Stimulated activated CD8-positive, alpha-beta memory T cell treated with anti-CD3 and anti-CD28 coated beads, Interleukin-4, amount 100 ng/mL, for 4 hours (primary cell): ENCODE measurements around the gene STMN3.
"Not testable (repeated sequence)": the region's sequence is repeated elsewhere in the genome, so short reads cannot be mapped to it uniquely, and the experiment has no call there.

Source experiments
- DNase-seq, 2 donors: peaks; one replicate each; pipeline ENCODE4 v3.0.0-alpha.2; 2020; ENCODE audit warnings: low read depth in 2 of 2, low spot score in 1 of 2

STMN3 gene

GRCh38 chr20:63657937-63658748, 4.9 kb upstream of the STMN3 start, which contains the start of gene RTEL1:
Gene RTEL1 (plus strand): TSS chr20:63658312. CDS start chr20:63659403, 1,091 bp downstream.
- peak; percentile 76 to 84 for DNase-seq

- DNase-seq: no peak
Measured at GRCh38 chr20:63657260-63657936, 4.2 kb upstream of the STMN3 start.

- DNase-seq: no peak
Measured at GRCh38 chr20:63656451-63656850, 3.2 kb upstream of the STMN3 start.

DNA sequence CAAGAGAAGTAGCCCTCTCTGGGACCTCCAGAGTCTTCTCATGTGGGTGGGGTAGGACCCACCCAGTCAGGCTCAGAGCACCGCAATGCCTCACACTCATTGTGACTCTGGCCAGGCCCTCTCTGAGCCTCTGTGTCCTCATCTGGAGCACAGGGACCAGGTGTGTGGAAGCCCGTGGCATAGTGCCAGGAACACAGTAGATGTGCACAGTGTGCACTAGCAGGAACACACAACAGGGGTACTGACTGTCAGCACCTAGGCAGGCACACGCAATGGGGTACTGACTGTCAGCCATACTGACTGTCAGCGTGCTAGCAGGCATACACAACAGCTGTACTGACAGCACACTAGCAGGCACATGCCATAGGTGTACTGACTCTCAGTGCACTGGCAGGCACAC, 2.0 kb upstream of the STMN3 start:
- DNase-seq: no peak

DNA sequence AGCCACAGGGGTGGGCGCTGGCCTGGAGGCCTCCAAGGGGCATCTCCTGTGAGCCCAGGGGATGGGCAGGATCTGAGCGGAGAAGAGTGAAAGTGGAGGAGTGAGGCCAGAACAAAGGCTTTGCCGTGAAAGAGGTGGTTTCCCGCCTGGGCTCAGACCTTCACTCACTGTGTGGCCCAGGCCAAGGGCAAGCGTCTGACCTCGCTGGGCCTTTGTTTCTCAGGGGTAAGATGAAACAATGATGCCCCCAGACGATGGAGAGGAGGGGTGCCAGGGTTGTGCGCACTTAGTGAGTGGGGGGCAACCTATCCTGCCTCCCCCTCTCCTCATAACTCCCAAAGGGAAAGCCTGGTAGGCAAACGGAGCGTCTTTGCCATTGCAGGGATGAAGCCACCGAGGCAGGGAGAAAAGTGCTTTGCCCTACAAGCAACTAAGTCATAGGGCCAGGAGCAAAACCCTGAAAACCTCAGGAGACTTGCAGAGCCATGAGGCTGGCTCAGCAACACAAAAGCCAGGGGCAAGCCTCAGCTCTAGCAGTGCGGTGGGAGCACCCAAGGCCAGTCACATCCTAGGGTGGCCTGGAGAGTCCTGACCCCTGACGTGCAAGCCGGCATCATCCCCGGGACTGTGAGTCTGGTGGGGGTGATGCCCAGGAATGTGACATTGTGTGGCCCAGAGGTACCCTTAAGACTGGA, 897 bp upstream of the STMN3 start:
- DNase-seq: no peak

DNA sequence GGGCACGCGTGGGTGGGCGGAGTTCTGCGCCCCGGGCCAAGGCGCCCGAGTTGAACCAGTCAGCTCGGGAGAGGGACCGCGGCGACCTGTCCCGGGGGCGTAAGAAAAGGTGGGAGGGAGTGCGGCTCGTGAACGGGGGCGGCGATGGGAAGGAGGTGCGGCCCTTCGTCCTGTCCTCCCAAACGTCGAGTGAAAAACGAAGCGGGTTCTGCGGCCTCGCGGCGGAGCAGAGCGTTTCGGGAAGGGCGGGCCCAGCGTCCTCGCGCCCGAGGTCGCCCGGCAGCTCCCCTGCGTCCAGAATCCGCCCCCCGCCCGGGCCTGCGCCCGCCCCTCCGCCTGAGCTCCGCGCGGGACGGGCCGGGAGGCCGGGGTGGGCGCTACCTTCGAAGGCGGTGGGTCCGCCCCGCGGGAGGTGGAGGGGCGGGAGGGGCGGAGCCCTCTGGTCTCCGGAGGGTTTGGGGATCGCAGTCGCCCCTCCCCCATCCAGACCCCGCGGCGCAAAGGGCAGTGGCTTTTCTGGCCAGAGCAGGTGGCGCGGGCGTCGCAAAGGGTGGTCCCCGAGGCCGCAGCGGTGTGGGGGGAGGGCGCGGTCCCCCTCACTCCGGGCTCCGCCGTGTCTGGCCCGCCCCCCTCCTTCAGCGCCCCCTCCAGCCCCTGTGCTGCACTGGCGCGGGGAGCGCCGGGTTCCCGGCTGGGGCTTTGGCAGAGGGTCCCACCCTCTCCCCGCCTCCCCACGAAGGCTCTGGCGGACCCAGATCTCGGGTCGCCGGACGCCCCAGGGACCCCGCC, 838 bp downstream of the STMN3 start:
- DNase-seq: no peak

DNA sequence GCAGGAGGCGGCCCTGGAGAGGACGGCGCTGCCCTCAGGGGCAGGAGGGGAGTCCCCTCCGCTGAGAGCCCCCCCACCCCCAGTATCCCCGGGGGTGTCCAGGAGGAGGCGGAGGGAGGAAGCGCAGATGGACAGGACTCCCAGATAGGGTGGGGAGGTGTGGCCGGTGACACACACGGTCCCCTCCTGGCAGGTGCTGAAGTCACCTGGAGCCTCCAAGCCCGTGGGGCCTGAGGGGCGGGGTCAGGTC, 1.4 kb downstream of the STMN3 start:
- no peak for DNase-seq

DNA sequence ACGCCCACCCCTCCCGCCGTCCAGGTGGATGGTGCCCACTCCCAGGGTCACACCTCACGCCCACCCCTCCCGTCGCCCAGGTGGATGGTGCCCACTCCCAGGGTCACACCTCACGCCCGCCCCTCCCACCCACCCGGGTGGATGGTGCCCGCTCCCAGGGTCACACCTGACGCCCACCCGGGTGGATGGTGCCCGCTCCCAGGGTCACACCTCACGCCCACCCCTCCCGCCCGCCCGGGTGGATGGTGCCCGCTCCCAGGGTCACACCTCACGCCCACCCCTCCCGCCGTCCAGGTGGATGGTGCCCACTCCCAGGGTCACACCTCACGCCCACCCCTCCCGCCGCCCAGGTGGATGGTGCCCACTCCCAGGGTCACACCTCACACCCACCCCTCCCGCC, 2.7 kb downstream of the STMN3 start:
- DNase-seq: not testable (repeated sequence)

GRCh38 chr20:63648895-63649589, 4.2 kb downstream of the STMN3 start:
- DNase-seq: no peak

DNA sequence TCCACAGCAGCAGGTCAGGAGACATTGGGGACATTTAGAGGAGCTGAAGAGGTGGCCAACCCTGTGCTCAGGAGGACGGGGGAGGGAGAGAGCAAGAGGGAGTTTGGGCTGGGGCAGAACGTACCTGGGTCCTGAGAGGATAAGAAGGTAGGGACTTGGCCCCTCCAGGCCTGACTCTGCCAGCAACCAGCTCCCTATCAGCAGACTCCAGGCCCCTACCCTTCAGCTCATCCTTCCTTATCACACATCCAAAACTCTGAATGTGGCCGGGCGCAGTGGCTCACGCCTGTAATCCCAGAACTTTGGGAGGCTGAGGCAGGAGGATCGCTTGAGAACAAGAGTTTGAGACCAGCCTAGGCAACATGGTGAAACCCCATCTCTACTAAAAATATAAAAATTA, 5.0 kb downstream of the STMN3 start:
- no peak for DNase-seq

GRCh38 chr20:63645218-63645617, 8.0 kb downstream of the STMN3 start:
- DNase-seq: no peak

DNA sequence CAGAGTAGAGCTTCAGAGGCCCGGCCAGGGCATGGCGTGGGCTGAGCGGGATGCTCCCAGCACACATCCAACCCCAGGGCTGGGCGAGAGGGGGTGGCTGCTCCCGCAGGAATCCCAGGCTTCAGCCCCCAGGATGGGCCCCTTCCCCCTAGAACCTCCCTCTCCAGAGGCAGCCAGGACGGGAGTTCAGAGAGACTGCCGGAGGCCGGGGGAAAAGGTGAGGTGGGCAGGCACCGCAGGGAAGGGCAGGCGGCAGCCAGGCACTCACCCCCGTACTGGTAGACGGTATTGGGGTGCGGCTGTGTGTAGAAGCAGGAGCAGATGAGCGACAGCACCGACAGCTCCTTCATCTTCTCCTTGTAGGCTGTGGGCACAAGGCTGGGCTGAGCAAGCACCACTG, 9.3 kb downstream of the STMN3 start:
- no peak for DNase-seq

DNA sequence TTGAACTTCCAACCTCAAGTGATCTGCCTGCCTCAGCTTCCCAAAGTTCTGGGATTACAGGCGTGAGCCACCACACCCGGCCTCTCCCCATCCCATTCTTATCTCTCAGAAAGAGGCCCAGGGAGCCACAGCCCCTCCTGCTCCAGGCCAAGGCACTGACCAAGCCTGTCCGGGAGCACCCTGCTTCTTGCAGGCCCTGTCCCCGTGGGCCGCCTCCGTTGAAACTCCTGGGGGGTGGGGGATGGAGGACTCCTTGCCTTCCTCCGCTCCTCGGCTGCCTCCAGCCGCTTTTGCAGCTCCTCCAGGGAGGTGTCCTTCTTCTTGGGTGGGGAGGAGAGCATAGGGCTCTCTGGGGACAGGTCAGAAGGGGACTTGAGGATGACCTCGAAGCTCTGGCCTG, 9.7 kb downstream of the STMN3 start:
- DNase-seq: no peak

DNA sequence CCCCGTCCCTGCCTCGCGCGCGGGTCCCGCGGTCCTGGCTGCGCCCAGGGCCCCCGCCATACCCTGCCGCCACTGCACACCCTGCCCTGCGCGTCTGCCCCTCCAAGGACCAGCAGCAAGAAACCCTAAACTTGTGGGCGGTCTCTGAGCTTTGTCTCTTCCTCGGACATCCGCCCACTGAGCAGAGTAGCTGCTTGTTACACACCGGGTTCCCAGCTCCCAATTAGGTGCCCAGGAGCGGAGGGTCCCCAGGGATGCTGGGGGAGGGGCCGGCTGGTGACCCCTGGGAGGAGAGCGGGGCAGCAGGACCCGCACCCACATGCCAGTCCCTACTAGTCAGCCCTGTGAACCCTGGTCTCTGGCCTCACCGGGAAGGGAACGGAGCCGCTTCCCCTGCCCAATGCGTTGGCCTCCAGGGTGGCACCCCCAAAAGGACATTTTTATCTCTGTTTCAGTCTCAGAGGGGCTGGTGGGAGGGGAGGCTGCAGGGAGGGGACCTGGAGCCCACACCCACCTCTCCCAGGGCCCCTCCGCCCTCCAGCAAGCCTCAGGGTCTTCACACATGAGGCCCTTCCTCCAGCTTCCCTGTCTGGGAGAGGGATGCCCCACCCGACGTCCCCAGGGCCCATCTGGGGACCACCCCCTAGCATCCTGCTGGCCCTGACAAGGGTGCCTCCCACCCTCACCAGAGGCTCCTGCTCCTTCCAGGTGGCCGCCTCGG, 10.5 kb downstream of the STMN3 start:
- no peak for DNase-seq

DNA sequence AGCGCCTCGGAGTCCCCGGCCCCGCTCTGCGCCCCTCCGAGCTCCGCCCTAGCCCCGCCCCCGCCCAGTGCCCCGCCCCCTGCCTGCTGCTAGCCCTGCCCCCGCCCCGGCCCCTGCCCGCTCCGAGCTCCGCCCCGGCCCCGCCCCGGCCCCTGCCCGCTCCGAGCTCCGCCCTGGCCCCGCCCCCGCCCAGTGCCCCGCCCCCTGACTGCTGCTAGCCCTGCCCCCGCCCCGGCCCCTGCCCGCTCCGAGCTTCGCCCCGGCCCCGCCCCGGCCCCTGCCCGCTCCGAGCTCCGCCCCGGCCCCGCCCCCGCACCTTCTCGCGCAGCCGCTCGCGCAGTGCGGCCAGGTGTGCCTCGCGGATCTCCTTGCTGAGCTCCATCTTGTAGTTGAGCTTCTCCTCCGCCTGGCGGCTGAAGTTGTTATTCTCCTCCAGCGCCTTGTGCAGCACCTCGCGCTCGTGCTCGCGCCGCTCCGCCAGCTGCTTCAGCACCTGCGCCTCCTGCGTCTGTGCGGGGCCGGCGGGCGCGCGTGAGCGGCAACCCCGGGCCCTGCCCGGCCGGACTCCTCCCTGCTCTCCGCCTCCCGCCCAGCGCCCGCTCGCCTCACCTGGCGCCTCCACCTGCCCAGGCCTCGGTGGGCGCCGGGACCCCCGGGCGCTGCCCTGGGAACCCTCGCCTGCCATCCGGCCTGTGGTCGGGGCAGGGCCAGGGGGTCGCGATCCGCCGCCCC, 11.3 kb downstream of the STMN3 start:
- DNase-seq: peak; percentile 94

DNA sequence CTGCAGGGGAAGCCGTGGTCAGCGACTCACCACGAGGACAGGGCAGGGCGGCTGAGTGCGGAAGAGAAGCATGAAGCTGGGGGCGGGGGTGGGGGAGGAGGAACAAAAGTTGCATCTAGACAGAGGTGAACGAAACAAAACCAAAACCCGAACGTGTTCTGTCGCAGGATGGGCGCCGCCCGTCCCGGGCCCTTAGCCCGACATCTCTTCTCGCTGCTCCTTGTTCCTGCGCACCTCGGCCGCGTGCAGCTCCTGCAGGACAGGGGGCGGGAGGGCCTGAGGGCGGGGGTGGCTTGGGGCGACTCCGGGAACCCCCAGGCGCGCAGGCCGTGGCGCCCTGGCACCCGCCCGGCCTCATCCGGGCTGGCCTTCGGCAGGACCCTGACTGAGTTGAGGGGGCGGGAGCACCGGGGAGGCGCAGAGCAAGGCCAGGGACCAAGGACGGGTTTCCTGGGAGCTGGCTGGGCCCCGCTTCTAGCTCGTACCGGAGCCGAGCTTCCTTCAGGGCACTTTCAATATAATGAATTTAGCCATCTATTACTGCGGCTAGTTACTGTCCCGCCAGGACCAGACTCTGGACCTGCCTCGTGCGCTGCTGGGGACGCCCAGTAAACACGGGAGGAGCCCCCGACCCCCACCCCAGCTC, 12.0 kb downstream of the STMN3 start:
- DNase-seq: no peak

DNA sequence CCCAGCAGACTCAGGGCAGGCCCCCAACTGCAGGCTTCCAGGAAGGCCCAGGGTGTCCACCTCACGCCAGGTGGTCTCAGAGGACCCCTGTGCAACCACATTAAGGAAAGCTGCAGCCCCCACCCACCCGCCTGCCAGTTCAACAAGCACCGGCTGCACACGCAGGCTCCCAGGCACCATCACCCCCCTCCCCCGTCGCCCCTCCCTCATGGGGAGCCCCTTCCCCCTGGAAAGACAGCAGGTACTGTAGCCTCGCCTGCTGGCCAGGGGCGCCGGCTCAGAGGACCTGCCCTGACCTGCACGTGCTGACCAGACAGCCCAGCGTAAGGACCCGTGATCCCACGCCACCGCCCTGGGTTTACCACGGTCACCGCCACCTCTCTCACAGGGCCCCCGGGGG, 12.5 kb downstream of the STMN3 start:
- not testable (repeated sequence) for DNase-seq

DNA sequence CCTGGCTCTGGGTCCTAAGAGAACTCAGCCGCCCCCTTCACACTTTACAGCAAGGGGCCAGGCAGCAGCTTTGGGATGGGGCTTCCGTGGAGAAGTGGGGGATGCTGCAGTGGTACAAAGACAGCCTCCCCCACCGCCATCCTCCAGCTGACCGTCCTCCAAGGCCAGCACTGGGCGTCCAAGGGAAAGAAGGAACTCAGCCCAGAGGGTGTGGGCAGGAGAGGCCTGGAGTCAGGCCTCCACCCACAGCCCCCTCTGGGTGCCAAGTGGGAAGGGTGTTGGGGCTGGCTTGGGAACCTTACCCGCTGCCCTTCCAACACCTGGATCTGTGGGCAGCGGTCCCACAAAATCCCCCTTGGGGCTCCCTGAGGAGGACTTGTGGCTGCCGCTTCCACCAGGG, 13.1 kb downstream of the STMN3 start:
- no peak for DNase-seq
